GM18873 (cell line): ENCODE data around the gene TRPC6.
"Not testable (repeated sequence)": the region's sequence is repeated elsewhere in the genome, so short reads cannot be mapped to it uniquely, and the experiment has no call there.

Experiments
- ATAC-seq: cut with Tn5 transposase; IDR thresholded peaks from one replicate; pipeline ENCODE4 v1.9.1; 2021; ENCODE audit warnings: mild to moderate bottlenecking, moderate library complexity, moderate number of reproducible peaks; ENCODE audit not compliant: unreplicated experiment, low FRiP score

The TRPC6 gene

GRCh38 chr11:101459020-101459419 is 124.8 kb downstream of the TRPC6 start:
- ATAC-seq = no peak

- no peak for ATAC-seq
These were observed 125.6 kb downstream of the TRPC6 start for GRCh38 chr11:101458161-101458560.

GRCh38 chr11:101456812-101457211 is 127.0 kb downstream of the TRPC6 start:
- ATAC-seq = no peak

- no peak for ATAC-seq
These were observed 130.1 kb downstream of the TRPC6 start for GRCh38 chr11:101453682-101454081.

- no peak for ATAC-seq
These were observed 134.8 kb downstream of the TRPC6 start for GRCh38 chr11:101448881-101449442.

GRCh38 chr11:101446726-101447125 is 137.1 kb downstream of the TRPC6 start:
- ATAC-seq = no peak

GRCh38 chr11:101446238-101446637 is 137.6 kb downstream of the TRPC6 start:
- ATAC-seq = no peak

GRCh38 chr11:101445761-101446160 is 138.0 kb downstream of the TRPC6 start:
- no peak for ATAC-seq

GRCh38 chr11:101444851-101445250 is 139.0 kb downstream of the TRPC6 start:
- ATAC-seq = no peak

GRCh38 chr11:101444164-101444563 is 139.6 kb downstream of the TRPC6 start:
- ATAC-seq = no peak

- no peak for ATAC-seq
These were observed 140.8 kb downstream of the TRPC6 start for GRCh38 chr11:101442936-101443521.

- ATAC-seq = no peak
These were observed 141.6 kb downstream of the TRPC6 start for GRCh38 chr11:101442171-101442570.

- no peak for ATAC-seq
These were observed 142.1 kb downstream of the TRPC6 start for GRCh38 chr11:101441747-101442146.

- ATAC-seq = no peak
These were observed 144.3 kb downstream of the TRPC6 start for GRCh38 chr11:101439488-101439887.

GRCh38 chr11:101438708-101439107 is 145.1 kb downstream of the TRPC6 start:
- ATAC-seq = not testable (repeated sequence)

- ATAC-seq = no peak
These were observed 145.7 kb downstream of the TRPC6 start for GRCh38 chr11:101438126-101438525.

- ATAC-seq = no peak
These were observed 147.2 kb downstream of the TRPC6 start for GRCh38 chr11:101436511-101437142.

- ATAC-seq = no peak
These were observed 148.3 kb downstream of the TRPC6 start for GRCh38 chr11:101435408-101435973.

- no peak for ATAC-seq
These were observed 149.7 kb downstream of the TRPC6 start for GRCh38 chr11:101434026-101434643.

- no peak for ATAC-seq
These were observed 150.7 kb downstream of the TRPC6 start for GRCh38 chr11:101433151-101433550.
